Measurements from ENCODE around the gene RNF20. TPM values are rescaled to one million over a fixed set of nuclear protein-coding genes. Genes with fewer than 3 reads are reported as not detected.
"Not testable (repeated sequence)": the region's sequence is repeated elsewhere in the genome, so short reads cannot be mapped to it uniquely, and the experiment has no call there.

Gene RNF20
- total and polyA plus RNA-seq, 12 donors = 13.2 to 64.4 (median 54.6) TPM

- H3K27me3 ChIP-seq = no peaks in the 10 kb centered on the region
- no peak overlapping the region for H3K4me3 ChIP-seq
- H3K36me3 ChIP-seq = peaks cover 0 to 100% (median 56%) of the 10 kb centered on the region in 9 donors
- intact Hi-C loops (cut with DNase I) = no loop called here
- WGBS, 2 donors = 98% methylated on average over 14 of the region's 14 CpGs
- no peak for DNase-seq
- no peaks in the 10 kb centered on the region for H3K9me3 ChIP-seq
- no peak for ATAC-seq
- no peak overlapping the region for H3K27ac ChIP-seq
- peaks cover 0 to 7% (median 0%) of the 10 kb centered on the region in 9 donors for H3K4me1 ChIP-seq
- TF ChIP-seq CTCF (IDR thresholded peaks at IDR 0.05) = no peak
Observed at GRCh38 chr9:101543098-101543735, 9.6 kb downstream of the RNF20 start.

- H3K27ac ChIP-seq; H3K27me3 ChIP-seq; H3K9me3 ChIP-seq; ATAC-seq; intact Hi-C loops (cut with DNase I); H3K4me3 ChIP-seq; H3K4me1 ChIP-seq; DNase-seq: not testable (repeated sequence)
- TF ChIP-seq CTCF (IDR thresholded peaks at IDR 0.05) = peak in 7 of 9 donors; percentile 34 to 52 (median 43)
- 72 to 81% methylated on average over 17 of the region's 18 CpGs for WGBS, 2 donors
- H3K36me3 ChIP-seq = peaks cover 0 to 100% (median 91%) of the 10 kb centered on the region in 9 donors
Observed at GRCh38 chr9:101549472-101550098, 15.9 kb downstream of the RNF20 start.

DNA sequence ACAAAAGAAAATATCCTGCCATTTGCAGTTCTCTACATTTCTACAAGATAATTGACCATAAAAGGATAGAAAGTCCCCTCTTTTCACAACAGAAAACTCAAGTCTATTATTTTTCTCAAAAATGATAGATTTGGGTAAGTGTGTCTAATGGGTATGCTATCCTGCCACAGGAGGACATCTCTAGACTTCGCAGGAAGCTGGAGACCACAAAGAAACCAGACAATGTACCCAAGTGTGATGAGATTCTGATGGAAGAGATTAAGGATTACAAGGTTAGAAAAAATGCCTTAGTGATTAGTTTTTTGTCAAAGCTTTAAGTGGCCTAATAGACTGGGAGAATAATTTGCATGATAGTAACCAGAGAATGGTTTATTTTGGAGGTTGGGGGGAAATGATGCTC lies 28.1 kb downstream of the RNF20 start:
- WGBS, 2 donors = 98 to 99% methylated on average over 1 of the region's 1 CpG
- Histone ChIP-seq H3K9me3 (peaks cover 0 to 21% (median 0%) of the 10 kb centered on the region in 11 donors), H3K27me3 (no peaks in the 10 kb centered on the region), H3K27ac (no peak overlapping the region), H3K36me3 (peaks cover 0 to 100% (median 68%) of the 10 kb centered on the region in 9 donors), H3K4me1 (no peaks in the 10 kb centered on the region), H3K4me3 (no peak overlapping the region)
- no peak for TF ChIP-seq CTCF (IDR thresholded peaks at IDR 0.05)
- DNase-seq = no peak
- intact Hi-C loops (cut with DNase I) = no loop called here
- ATAC-seq = no peak

GRCh38 chr9:101562966-101563365 lies 29.3 kb downstream of the RNF20 start:
- Histone ChIP-seq H3K9me3 (peaks cover 0 to 18% (median 0%) of the 10 kb centered on the region in 11 donors), H3K36me3 (peaks cover 0 to 100% (median 57%) of the 10 kb centered on the region in 9 donors), H3K27ac (no peak overlapping the region), H3K4me1 (no peaks in the 10 kb centered on the region), H3K4me3 (no peak overlapping the region), H3K27me3 (no peaks in the 10 kb centered on the region)
- 94 to 100% methylated on average over 1 of the region's 1 CpG for WGBS, 2 donors
- DNase-seq = no peak
- no peak for TF ChIP-seq CTCF (IDR thresholded peaks at IDR 0.05)
- intact Hi-C loops (cut with DNase I) = no loop called here
- no peak for ATAC-seq

Data from heart right ventricle (tissue), 16 donors.